Tibial nerve (tissue), 3 donors: Measurements from ENCODE around the gene VN1R5.

ENCODE experiments used
- CTCF ChIP-seq, 5 experiments: fragments of 200-600 bp in 3 of 5; fragments of 450-650 bp in 2 of 5; sonication (generic) in 3 of 5; IDR thresholded peaks; one replicate each; pipeline ENCODE4 v1.5.1; 2016 to 2019; ENCODE audit warnings: antibody characterized with exemption in 5 of 5, mild to moderate bottlenecking in 3 of 5, moderate library complexity in 2 of 5
- POLR2A ChIP-seq, 2 donors: fragments of 450-650 bp; IDR thresholded peaks; one replicate each; pipeline ENCODE4 v1.6.1; 2017; ENCODE audit warnings: antibody characterized with exemption in 2 of 2, mild to moderate bottlenecking in 2 of 2, moderate library complexity in 2 of 2

- TF ChIP-seq POLR2A (IDR thresholded peaks at IDR 0.05) (no peak), CTCF (IDR thresholded peaks at IDR 0.05) (no peak)
Observed at GRCh38 chr1:247298701-247299100, 42.8 kb downstream of the VN1R5 start.
